ENCODE measurements around the gene VSNL1.
A peak's percentile ranks its signal among the peaks of the same experiment; 100 is the strongest.

VSNL1 gene

GRCh38 chr2:17540093-17540812, at the start of gene VSNL1:
Gene VSNL1, plus strand, starts transcription at chr2:17540696. Its CDS starts 51,379 bp downstream, at chr2:17592075.
- DNase-seq (ENCODE audit: low read depth in 2 of 2) = no peak

GRCh38 chr2:17495590-17495989, 44.9 kb upstream of the VSNL1 start:
- no peak for DNase-seq (ENCODE audit: low read depth in 2 of 2)

DNA sequence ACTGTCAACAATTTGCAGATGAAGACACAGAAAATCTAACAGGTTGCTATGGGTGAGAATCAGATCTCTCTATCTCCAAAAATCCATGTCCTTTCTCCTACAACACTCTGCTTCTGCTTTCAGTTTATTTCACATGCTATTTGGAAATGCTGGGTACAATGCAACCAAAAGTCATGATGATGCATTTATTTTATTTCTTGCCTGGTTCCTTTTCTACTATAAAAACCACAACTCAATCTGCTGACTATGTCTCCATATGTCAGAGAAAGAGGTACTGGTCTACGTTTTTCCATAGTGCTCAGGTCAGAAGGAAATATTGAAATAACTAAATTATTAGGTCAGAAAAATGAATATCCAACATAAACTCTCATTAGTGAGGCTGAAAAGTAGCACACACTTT, 42.8 kb upstream of the VSNL1 start:
- DNase-seq (ENCODE audit: low read depth in 2 of 2) = no peak

DNA sequence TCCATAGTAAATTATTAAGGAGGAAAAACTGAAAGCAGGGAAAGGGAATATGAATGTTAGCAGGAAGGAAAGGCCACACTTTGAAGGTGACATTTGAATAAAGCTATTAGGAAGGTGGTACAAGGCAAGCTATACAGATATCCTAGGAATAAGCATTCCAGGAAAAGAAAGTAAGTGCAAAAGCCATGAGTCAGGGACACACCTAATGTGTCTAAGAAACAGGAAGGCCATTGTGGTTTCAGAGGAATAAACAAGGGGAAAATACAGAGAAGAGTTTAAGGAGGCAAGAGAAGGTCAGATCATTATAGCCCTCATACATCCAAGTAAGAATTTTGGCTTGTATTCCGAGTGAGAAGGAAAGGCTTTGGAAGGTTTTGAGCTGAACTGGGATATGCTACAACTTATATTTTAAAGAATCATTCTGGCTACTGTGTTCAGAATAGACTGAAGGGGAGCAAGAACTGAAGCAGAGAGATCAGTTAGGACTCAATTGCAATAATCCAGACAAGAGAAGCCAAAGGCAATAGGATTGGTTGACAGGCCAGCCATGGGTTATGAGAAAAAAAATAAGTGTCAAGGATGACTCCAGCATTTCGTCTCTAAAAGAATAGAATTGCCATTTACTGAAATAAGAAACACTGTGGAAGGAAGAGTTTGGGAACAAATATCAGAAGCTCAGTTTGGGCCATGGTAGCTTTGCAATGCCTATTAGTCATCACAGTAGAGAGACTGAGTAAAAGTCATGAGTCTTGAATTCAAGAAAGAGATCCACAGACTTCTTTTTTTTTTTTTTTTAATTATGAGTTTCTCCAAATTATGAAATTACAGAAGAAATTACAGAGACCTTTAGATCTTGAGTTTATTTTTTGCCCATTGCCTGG, 33.5 kb upstream of the VSNL1 start:
- no peak for DNase-seq (ENCODE audit: low read depth in 2 of 2)

- no peak for DNase-seq (ENCODE audit: low read depth in 2 of 2)
Observed at GRCh38 chr2:17515652-17516051, 24.8 kb upstream of the VSNL1 start.

DNA sequence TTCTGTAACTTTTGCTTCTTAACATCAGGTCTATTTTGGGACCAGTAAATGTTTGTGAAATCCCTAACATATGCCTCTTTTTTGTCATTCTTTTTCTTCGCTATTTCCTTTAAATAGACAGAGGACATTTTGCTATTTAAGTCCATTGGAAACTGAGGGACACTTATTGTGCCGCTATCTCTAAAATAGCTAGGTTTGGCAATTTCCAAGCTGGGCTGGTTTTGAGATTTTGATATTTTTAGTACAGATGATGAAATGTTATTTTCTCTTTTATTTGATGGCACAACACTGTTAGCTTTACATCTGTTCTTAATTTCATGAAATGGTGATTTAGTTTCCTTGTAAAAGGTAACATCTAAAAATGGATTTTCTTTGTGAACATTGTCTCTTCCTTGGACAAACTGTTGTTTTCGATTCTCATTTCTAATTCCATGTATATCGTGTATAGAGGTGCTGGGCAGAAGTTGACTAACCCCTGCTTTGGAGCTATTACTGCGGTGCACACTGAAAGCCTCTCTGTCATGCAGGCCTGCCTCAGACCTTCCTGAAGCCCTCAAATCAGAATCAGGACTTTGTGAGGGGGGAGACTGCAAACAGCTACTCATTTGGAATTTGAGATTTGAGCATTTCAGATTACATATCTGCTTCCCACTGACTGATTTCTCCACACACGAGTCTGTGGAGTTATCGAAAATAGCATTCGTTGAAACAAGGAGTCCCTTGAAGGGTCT, 22.9 kb upstream of the VSNL1 start:
- DNase-seq (ENCODE audit: low read depth in 2 of 2) = no peak

DNA sequence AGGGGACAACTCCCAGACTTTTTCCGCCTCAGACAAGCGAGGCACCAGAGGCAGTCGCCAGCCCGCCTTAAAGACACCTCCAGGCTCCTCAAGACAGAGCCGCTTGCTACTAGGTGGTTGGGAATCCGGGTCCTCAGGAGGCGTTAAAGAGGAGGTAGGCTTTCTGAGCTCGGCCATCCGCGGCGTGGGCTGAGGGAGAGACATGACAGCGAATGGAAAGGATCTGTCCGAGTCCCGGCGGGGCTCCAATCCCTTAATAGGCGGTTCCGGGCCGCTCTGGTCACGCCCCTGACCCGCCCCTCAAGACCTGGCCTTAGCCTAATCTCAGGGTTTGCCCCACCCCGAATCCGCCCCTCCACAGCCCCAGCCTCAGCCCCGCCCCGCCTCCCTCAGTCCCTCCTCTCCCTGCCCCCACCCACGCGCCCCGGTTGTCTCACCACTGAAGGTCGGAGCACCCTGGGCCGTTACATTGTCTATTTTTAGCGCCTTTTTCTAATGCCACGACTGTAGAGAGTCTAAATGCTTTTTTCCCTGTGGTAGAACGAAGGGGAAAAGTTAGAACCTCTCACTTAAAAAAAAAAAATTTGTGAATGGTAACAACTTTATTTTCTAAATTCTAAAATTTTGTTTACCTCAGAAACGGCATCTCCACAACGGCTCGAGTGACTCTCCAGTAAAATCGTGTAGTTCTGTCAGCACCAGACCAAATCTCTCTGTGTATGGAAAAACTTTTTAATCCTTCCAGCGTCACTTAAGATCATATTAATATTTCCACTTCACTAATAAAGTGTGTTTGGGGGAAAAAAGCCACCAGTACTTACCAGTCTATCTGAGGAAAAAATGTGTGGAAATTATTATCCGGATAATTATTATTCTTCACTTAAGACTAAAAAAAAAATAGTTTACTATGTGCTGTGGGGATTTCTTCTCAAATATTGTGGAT, 22.0 kb upstream of the VSNL1 start, which contains the start of gene RAD51AP2:
Gene RAD51AP2 (minus strand): TSS at position 229 of the 943 bp plus-strand sequence. CDS start 25 bp downstream, at position 204.
- peak in 1 of 2 donors; percentile 4 for DNase-seq (ENCODE audit: low read depth in 2 of 2)

- no peak for DNase-seq (ENCODE audit: low read depth in 2 of 2)
Observed at GRCh38 chr2:17519486-17519885, 21.0 kb upstream of the VSNL1 start.

- DNase-seq (ENCODE audit: low read depth in 2 of 2) = no peak
Observed at GRCh38 chr2:17520761-17521160, 19.7 kb upstream of the VSNL1 start.

DNA sequence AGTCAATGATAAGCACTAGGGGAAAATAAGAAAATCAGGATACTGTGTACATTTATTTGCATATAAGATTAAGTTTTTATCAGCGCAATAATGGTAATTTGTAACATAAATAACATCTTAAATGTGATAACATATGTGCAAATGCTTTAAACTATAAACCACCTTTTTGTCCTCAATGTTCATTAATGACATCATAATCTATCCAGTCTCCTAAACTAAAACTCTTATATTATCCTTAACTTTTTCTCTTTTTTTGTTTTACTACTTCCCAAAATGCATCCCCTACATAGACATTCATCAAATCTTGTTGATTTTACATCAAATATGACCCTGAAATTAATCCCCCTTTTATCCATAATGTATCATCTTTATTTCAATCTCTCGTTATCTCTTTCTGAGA, 18.9 kb upstream of the VSNL1 start:
- DNase-seq (ENCODE audit: low read depth in 2 of 2) = no peak

GRCh38 chr2:17522303-17522702, 18.2 kb upstream of the VSNL1 start:
- no peak for DNase-seq (ENCODE audit: low read depth in 2 of 2)

GRCh38 chr2:17529771-17530170, 10.7 kb upstream of the VSNL1 start:
- no peak for DNase-seq (ENCODE audit: low read depth in 2 of 2)

- DNase-seq (ENCODE audit: low read depth in 2 of 2) = no peak
Observed at GRCh38 chr2:17533546-17533945, 7.0 kb upstream of the VSNL1 start.

- DNase-seq (ENCODE audit: low read depth in 2 of 2) = no peak
Observed at GRCh38 chr2:17536416-17536815, 4.1 kb upstream of the VSNL1 start.

DNA sequence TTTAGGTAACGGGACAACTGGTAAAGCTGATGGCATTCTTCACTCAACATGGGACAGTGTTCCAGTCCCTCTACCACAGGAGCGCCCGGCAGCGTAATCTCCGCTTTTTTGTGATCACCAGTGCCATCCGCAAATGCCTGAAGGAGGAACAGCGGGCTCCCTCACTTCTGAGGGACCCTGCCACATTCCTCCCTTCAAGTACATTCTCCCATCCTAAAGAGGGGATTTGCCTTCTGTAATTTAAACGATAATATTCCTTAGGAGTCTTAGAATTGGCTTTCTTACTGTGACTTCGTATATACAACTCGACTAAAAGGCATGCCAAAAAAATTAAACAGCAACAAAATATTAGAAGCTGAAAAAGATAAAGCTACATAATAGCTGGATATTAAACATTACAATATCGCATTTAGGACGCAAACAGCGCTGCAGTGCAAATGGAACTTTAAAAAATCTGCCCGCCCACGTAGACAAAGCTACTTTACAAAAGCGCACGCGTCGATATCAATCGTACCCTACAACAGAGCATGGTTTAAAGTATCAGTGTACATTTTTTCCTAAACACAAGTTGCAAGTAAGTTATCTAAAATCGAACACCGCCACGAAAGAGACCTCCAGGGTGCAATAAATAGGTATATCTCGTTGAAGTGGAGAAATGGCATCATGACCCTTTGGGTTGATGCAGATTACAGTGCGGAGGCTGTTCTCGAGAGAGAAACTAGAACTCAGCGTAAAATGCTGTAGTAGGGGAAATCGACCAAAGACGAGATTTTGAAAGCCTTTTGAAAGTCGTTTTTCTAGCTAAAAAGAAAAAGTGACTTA, 2.3 kb upstream of the VSNL1 start:
- DNase-seq (ENCODE audit: low read depth in 2 of 2) = no peak

DNA sequence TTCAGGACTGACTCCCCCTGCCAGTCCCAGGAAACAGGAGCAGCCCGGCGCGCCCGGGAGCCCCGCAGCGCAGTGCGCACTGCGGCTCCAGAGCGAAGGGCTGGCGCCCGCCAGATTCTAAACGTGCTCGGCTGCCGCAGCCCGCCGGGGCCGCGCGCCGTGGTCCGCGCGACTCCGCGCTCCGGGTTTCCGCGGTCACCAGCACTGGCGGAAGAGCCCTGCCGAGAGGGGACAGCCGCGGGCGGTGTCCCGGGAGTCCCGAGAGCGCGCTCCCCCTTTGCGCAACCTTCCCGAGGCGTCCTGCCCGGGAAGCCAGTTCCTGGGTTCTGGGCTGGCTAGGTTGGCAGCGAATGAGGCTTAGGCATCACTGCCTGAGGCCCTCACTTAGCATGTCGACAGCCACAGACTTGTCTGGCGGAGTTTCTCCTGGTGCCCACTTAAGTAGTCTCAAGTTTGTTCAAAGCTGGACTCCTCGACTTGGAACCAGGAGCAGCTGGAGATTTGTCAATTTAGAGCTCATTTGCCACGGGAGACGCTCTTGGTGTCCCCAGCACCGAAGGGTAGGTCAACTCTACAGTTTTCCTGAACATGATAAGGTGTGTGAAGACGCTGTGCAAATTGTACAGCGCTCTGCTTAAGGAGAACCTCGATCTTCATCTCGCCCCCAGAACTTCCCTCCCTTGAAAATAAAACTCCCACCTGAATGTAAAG, 1.5 kb upstream of the VSNL1 start:
- no peak for DNase-seq (ENCODE audit: low read depth in 2 of 2)

GRCh38 chr2:17539611-17540092, 844 bp upstream of the VSNL1 start:
- no peak for DNase-seq (ENCODE audit: low read depth in 2 of 2)

DNA sequence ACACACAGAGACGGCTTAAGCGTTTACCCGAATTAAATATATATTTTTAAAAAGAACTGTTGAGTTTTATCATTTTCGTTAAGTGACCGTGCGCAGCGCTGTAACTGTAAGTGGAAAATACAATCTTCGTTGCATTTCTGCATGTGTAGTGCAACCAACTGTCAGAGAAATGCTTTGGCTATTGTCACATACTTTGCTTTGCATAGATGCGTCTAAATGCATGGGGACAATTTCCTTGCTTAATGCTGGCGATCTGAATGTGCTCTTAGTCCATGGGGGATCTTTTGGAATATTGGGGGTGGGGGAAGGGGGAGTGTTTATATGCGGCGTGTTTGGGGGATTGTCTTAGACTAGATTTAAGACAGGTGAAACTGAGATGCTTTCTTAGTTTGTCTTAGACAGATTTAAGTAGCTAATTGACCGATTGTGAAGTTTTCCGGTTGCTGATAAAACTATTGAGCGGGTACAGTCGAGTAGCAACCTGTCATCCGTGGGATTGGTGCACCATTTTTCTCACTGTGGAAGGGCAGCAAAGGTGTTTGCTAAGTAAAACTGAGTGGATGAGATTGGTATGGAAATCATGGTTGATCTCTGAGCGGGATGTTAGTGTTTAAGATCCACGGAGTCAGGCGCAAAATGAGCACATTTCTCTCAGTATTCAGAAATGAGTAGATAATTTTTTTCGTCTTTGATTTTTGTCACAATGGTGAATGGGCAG, 476 bp downstream of the VSNL1 start:
- DNase-seq (ENCODE audit: low read depth in 2 of 2) = no peak

- DNase-seq (ENCODE audit: low read depth in 2 of 2) = no peak
Observed at GRCh38 chr2:17541531-17541950, 1.0 kb downstream of the VSNL1 start.
